ENCODE data around the gene ADIRF.
"Not testable (repeated sequence)": the region's sequence is repeated elsewhere in the genome, so short reads cannot be mapped to it uniquely, and the experiment has no call there.

The ADIRF gene

DNA sequence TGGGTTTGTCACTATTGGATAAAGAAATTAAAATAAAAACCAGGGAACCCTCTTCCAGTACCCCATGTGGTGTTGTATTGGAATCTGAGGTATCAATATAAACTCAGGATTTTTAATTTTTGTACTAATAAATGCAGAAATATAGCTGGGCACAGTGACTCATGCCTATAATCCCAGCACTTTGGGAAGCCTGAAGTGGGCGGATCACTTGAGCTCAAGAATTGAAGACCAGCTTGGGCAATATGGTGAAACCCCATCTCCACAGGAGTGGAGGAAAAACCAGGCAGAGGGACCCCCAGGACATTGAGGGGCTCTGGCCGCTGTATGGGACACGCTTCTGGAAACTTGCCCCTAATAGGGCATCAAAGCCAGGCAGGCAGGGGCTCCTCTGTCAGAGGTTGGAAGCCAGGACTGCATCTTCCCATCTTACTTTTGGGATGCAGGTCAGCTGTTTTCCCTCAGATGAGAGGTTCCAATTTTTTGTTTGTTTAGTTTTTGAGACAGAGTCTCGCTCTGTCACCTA, 11.1 kb downstream of the ADIRF start:
- DNase-seq (ENCODE audit: low read depth), result no peak

DNA sequence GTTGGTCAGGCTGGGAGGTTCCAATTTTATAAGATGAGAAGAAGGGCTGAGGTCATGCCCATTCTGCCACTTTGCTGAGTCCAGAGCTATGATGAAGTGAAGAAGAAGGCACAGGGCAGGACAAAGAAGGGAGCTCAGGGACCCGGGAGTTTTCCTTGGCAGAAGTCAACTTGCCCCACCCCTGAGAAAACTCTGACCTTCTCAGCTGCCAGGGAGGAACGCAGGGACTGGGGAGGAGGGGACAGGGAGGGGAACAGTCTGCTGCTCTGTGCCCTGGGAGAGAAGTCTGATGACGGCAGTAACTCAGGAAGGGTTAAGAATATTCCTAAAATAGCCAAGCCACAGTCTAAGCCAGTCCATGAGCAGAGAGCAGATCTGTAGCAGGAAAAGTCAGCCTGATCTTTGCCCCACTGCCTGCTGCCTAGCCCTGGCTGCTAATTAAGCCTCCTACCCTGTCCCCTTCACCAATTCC, 11.7 kb downstream of the ADIRF start:
- no peak for DNase-seq (ENCODE audit: low read depth)

DNA sequence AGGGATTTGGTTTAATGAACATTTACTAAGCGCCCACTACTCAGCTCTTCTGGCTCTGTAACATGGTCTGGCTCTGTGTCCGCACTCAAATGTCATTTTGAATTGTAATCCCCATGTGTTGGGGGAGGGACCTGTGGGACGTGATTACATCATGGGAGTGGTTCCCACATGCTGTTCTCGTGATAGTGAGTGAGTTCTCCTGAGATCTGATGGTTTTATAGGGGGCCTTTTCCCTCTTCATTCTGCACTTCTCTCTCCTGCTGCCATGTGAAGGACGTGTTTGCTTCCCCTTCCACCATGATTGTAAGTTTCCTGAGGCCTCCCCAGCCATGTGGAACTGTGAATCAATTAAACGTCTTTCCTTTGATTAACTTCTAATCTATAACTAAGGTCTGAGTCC, 12.7 kb downstream of the ADIRF start:
- not testable (repeated sequence) for DNase-seq (ENCODE audit: low read depth)

DNA sequence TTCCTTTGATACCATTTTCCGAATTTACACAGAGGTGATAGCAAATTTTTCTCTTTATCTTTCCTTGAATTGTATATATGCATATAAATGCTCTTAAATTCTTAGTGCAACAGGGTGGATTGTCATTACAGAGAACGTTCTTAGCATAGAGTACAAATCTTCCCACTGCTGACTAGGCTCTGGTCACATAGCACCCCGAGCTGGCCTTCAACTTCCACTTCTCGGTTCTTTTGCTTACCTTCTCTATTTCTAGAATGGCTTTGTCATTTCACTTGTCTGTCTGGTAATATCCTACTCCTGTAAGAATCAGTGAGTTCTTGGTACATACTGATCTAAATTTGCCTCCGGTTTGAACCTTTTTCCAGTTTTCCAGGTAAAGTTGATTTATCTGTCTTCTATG, 13.4 kb downstream of the ADIRF start:
- DNase-seq (ENCODE audit: low read depth), result no peak

DNA sequence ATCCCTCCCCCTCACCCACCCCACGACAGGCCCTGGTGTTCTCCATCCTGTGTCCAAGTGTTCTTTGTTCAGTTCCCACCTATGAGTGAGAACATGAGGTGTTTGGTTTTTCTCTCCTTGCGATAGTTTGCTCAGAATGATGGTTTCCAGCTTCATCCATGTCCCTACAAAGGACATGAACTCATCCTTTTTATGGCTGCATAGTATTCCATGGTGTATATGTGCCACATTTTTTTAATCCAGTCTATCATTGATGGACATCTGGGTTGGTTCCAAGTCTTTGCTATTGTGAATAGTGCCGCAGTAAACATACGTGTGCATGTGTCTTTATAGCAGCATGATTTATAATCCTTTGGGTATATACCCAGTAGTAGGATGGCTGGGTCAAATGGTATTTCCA, 16.2 kb downstream of the ADIRF start:
- not testable (repeated sequence) for DNase-seq (ENCODE audit: low read depth)

DNA sequence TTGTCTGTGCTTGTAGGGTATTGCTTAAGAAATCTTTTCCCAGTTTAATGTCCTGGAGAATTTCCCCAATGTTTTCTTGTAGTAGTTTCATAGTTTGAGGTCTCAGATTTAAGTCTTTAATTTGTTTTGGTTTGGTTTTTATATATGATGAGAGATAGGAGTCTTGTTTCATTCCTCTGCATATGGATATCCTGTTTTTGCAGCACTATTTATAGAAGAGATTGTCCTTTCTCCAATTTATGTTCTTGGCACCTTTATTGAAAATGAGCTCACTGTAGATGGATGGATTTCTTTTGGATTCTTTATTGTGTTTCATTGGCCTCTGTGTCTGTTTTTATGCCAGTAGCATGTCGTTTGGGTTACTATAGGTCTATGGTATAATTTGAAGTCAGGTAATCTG, 20.2 kb downstream of the ADIRF start:
- DNase-seq (ENCODE audit: low read depth), result no peak

DNA sequence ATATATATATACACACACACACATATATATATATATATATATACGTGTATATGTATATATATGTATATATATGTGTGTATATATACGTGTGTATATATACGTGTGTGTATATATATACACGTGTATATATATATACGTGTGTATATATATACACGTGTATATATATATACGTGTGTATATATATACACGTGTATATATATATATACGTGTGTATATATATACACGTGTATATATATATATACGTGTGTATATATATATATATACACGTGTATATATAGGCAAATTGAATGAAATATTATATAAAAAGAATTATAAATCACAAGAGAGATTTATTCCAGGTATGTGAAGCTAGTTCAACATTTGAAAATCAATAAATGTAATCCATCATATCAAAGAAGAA, 23.1 kb downstream of the ADIRF start:
- not testable (repeated sequence) for DNase-seq (ENCODE audit: low read depth)

DNA sequence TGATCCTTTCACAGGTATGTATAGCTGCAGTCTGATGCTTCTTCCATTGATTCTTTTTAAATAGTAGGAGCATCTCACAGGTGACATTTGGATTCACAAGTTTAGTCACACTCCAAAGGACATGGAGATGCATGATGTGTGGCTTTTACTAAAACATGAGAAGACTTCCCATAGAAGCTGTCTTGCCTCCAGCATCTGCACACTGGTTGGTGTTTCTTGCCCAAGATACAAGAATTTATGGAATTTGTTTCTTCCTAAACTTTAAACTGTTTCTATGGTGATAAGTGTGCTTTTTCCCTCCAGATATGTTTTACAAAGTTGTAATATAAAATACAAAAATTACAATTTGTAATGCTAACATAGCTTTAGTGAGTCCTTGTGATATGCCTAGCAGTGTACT, 24.2 kb downstream of the ADIRF start:
- no peak for DNase-seq (ENCODE audit: low read depth)

DNA sequence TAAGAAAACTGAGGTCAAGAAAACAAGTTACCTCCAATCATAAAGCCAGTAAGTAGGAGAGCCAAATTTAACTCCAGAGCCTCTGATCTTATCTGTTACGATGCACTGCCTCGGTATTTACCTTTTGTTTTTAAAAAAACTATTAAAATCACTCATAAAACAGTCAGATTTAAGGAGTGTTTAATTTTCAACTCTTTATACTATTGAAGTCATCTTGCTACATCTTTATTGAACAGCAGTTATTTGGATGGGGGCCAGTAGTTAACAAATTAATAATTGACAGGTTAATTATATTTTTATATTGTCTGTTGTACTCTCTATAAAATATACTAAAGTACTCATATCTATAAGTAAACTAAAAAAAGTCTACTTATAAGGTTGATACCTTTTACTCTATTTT, 24.6 kb downstream of the ADIRF start:
- no peak for DNase-seq (ENCODE audit: low read depth)

DNA sequence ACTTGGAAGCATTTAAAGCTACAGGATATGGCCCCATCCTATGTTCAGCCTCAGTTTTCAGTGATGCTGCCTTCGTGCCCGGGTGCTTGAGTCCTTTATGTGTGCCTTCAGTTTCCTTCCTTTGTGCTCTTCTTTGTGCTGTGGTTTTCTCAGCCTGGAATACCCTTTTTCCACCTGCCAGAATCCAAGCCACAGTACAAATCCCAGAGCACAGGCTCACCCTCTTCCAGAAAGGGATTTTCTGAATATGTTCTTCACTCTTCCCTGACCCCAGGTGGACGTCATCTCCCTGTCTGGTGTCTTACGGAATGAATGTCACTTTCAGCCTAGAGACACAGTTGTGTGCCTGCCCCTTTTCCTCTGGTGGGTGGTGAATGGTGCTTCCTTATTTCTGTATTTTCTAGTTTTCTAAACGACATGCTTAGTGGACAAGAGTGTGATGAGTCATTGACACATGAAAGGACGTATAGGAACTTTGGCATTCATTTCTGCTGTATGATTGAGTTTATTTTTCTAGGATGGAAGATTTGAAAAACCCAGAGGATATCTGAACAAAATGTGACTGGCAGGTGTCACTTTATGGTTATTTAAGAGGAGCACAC, 31.6 kb downstream of the ADIRF start:
- DNase-seq (ENCODE audit: low read depth), result not testable (repeated sequence)

DNA sequence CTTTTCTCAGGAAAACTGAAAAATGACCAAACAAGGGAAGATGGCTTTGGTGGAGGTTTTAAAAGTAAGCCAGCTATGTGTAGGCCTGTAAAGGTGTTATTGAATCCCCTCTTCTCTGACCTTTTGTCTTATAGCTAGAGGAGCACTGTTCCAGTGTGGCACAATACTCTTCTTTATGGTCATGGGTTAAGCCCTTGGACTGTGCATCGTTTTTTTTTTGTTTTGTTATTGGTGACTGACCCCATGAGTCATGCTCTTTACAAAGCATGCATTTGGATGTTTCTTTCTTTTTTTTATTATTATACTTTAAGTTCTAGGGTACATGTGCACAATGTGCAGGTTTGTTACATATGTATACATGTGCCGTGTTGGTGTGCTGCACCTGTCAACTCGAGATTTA, 32.2 kb downstream of the ADIRF start:
- DNase-seq (ENCODE audit: low read depth), result no peak

DNA sequence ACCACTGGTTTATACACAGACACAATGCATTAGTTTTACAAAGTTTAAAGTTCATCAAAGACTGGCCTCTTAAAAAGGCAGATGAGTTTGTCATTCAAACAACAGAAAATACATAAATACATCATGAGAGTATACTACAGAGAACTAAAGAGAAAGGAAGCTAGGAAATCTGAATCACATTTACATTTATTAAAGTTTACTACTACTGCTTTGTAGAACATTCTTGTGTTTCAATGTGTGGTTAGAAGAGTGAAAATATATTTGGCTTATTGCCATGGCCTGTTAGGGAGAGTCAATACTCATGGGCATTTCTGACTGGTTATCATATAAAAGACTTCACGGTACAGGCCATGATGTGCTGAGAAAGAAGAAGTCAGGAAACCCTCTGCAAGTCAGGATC, 38.8 kb downstream of the ADIRF start:
- DNase-seq (ENCODE audit: low read depth), result not testable (repeated sequence)

DNA sequence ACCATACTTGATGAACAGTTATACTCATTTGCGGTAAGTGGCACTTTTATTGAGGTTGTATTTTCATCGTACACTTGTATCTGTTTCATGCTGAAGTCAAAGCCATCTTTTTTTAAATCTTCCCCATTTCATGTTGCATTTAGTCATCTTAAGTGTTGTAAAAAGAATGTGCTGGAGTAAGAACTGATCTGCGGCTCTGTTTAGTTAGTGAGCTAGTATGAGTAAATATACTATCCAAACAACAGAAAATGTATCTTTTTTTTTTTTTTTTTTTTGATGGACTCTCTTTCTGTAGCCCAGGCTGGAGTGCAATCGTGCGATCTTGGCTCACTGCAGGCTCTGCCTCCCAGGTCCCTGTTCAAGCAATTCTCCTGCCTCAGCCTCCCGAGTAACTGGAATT, 39.4 kb downstream of the ADIRF start:
- not testable (repeated sequence) for DNase-seq (ENCODE audit: low read depth)

DNA sequence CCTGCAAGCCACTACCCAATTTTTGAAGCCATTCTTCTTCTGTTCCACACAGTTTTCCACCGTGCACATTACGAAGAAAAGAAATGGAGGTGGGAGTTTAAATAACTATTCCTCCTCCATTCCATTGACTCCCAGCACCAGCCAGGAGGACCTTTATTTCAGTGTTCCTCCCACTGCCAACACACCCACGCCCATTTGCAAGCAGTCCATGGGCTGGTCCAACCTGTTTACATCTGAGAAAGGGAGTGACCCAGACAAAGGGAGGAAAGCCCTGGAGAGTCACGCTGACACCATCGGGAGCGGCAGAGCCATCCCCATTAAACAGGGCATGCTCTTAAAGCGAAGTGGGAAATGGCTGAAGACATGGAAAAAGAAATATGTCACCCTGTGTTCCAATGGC, 40.0 kb downstream of the ADIRF start:
- DNase-seq (ENCODE audit: low read depth), result not testable (repeated sequence)

DNA sequence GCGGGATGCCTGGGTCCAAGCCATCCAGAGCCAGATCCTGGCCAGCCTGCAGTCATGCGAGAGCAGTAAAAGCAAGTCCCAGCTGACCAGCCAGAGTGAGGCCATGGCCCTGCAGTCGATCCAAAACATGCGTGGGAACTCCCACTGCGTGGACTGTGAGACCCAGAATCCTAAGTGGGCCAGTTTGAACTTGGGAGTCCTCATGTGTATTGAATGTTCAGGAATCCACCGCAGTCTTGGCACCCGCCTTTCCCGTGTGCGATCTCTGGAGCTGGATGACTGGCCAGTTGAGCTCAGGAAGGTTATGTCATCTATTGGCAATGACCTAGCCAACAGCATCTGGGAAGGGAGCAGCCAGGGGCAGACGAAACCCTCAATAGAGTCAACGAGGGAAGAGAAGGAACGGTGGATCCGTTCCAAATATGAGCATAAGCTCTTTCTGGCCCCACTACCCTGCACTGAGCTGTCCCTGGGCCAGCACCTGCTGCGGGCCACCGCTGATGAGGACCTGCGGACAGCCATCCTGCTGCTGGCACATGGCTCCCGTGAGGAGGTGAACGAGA, 40.9 kb downstream of the ADIRF start:
- not testable (repeated sequence) for DNase-seq (ENCODE audit: low read depth)

DNA sequence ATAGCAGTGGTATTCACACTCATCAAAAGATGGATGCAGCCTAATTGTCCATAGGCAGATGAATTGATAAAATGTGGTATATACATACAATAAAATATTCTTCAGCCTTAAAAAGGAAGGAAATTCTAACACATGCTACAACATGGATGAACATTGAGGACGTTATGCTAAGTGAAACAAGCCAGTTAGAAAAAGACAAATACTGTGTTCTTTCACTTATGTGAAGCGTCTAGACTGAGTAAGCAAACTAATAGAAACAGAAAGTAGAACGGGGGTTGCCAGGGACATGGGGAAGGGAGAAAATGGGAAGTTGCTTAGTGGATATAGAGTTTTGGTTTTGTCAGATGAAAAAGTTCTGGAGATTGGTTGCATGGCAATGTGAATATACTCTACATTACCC, 45.2 kb downstream of the ADIRF start:
- DNase-seq (ENCODE audit: low read depth), result not testable (repeated sequence)

DNA sequence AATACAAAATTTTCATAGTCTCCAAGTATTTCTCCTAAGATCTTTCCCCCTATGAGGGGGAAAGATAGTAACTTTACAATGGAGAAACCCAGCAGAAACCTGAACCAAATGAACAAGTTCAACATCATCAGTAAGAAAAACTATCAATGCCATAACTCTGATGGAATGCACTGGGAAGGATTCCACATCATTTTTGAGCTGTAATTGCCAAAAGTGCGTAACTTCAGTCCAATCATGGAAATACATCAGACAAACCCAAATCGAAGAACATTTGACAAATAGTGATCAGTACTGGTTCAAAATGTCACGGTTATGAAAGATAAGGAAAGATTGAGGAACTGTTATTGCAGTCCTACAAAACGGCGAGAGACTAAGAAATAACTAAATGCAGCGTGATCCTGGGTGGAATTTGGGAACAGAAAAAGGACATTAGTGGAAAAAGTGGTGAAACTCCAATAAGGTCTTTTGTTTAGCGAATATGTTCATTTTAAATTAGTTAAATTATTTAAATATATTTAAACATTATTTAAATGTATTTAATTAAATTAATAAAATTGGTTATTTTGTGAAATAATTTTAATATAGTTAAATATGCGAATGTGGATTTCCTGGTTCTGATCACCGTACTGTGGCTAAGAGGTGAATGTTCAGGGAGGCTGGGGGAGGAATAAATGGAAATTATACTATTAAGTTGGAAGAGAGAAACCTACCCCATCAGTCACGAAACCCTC, 46.9 kb downstream of the ADIRF start:
- DNase-seq (ENCODE audit: low read depth), result not testable (repeated sequence)

DNA sequence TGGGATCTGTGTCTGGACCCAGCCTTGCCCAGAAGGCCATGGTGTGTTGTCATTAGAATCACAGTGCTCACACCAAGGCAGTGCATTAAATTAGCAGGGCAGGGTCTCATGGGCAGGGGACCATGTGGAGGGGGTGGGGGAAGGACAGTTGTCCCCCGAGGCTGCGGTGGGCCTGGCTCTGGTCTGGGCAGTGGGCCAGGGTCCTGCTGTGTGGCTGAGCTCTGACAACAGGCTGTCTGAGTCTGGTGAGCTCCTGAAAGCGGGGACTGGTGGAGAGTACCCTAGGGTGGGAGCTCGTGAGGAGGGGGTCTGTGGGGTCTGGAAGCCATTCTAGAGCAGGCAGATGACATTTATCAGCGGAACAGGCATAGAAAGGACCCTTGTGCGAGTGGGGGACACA, 49.8 kb downstream of the ADIRF start:
- not testable (repeated sequence) for DNase-seq (ENCODE audit: low read depth)

DNA sequence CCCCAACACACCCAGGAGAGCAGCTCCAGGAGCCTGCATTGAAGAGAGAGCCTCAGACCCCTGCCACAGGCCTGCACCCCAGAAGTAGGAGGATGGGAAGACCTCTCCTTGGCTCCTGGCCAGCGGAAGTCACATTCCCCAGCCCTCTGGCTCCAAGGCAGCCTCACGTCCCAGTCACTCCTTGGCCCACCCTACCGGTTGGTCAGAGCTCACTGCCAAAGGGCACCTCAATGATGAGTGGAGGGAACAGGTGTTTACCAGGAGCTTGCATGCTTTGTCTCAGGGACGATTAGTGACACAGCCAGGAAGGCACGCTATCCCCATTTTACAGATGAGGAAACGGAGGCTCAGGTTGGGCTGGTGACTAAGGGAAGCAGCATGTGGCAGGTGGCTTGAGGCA, 50.8 kb downstream of the ADIRF start:
- not testable (repeated sequence) for DNase-seq (ENCODE audit: low read depth)

DNA sequence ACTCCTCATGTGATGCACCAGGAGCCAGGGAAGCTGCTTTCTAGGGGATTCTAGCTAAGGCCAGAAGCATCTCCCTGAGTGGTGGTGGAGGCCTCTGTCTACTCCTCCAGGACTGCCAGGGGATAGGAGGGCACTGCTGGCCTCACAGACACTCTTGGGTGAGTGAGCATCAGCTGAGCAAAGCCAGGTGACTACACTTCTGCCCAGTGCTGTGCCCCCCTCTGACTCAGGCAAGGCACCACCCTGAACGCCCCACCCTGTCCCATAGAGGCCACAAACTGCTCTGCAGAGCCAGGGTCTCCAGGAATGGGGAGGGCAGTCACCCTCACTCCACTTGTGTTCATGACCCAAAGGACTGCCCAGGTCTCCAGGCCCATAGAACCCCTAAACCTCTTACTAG, 51.2 kb downstream of the ADIRF start:
- not testable (repeated sequence) for DNase-seq (ENCODE audit: low read depth)

DNA sequence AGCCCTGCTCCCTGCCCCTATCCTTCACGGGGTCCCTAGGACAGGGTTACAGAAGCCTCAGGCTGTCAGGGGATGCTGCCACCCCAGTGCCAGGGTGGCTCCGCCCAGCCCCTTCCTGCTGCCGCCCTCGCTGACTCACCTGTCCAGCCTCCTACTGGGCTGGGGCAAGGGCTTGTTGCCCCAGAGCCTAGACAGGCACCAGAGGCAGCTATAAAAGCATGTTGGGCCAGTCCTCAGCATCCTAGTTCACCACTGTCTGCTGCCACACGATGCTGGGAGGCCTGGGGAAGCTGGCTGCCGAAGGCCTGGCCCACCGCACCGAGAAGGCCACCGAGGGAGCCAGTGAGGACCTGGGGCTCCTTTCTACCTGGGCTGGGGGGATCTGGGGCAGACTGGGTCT, 51.8 kb downstream of the ADIRF start, which contains the start of gene FAM25A:
Gene FAM25A (plus strand): TSS at position 239 of the 400 bp plus-strand sequence. CDS start 31 bp downstream, at position 270.
- not testable (repeated sequence) for DNase-seq (ENCODE audit: low read depth)

Data from T follicular helper cell (primary cell).